GM20431 (cell line): ENCODE results near the gene ADRA1B.

Experiments
- in situ Hi-C: fragments of 300-500 bp; cut with MseI, MboI; formaldehyde crosslinking; loops from one replicate; pipeline ENCODE4 v1.15.0; 2020; ENCODE audit warnings: low sequenced_read_pairs; ENCODE audit not compliant: unreplicated experiment

ADRA1B gene

DNA sequence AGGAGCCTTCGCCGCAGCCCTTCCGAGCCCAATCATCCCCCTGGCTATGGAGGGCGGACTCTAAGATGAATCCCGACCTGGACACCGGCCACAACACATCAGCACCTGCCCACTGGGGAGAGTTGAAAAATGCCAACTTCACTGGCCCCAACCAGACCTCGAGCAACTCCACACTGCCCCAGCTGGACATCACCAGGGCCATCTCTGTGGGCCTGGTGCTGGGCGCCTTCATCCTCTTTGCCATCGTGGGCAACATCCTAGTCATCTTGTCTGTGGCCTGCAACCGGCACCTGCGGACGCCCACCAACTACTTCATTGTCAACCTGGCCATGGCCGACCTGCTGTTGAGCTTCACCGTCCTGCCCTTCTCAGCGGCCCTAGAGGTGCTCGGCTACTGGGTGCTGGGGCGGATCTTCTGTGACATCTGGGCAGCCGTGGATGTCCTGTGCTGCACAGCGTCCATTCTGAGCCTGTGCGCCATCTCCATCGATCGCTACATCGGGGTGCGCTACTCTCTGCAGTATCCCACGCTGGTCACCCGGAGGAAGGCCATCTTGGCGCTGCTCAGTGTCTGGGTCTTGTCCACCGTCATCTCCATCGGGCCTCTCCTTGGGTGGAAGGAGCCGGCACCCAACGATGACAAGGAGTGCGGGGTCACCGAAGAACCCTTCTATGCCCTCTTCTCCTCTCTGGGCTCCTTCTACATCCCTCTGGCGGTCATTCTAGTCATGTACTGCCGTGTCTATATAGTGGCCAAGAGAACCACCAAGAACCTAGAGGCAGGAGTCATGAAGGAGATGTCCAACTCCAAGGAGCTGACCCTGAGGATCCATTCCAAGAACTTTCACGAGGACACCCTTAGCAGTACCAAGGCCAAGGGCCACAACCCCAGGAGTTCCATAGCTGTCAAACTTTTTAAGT, 819 bp downstream of the ADRA1B start:
- in situ Hi-C loops: no loop called here

DNA sequence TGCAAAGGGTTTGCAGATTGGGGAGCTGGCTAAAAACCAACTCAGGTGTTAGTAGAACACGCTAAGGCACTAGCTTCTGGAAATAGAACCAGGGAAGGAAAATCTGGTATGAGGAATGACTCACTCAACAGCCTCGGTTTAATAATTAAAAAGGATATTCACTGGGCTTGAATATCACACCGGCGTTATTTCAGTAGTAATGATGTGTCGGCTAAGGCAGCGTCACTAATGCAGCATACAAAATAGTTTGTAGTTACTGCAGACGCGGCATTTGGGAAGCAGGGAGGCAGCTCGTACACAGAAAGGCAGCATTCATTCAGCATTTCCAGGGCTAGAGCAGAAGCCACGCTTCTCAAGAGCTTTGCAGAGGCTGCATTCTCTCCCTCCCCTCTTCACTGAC, 1.7 kb downstream of the ADRA1B start:
- in situ Hi-C loops: no loop called here

DNA sequence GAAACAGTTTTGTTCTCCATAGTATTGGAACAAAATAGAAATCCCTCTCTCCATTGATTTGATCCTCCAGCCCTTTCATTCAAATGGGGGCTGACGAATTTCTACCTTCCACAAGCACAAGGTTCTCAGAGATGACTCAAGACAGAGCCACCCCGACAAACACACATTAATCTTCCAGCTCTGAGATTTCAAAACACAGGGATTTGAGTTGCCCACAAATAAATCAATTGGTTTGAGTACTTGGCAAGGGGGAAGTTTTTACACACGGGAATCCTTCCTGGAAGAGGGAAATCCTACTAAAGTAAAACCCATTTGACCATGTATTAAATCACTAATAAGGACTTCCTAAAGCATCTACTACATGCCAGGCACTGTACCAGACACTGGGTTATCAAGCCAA, 5.4 kb downstream of the ADRA1B start:
- in situ Hi-C loops: no loop called here

DNA sequence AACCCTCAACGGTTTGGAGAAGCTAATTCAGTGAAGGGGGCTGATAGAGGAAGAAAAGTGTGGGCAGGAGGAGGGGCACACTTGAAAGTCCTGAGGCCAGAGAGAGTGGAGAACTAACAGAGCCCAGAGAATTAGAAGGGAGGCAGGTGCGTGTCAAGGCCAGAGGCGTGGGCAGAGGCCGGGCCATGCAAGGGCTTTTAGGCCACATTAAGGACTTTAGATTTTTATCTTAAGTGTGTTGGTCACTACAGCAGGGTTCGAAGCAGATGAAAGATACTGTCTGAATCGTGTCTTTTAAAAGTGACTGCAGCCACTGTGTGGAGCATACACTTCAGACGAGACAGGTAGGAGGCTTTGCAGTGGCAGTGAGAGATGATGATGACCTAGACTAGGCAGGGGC, 6.7 kb downstream of the ADRA1B start:
- in situ Hi-C loops: no loop called here

DNA sequence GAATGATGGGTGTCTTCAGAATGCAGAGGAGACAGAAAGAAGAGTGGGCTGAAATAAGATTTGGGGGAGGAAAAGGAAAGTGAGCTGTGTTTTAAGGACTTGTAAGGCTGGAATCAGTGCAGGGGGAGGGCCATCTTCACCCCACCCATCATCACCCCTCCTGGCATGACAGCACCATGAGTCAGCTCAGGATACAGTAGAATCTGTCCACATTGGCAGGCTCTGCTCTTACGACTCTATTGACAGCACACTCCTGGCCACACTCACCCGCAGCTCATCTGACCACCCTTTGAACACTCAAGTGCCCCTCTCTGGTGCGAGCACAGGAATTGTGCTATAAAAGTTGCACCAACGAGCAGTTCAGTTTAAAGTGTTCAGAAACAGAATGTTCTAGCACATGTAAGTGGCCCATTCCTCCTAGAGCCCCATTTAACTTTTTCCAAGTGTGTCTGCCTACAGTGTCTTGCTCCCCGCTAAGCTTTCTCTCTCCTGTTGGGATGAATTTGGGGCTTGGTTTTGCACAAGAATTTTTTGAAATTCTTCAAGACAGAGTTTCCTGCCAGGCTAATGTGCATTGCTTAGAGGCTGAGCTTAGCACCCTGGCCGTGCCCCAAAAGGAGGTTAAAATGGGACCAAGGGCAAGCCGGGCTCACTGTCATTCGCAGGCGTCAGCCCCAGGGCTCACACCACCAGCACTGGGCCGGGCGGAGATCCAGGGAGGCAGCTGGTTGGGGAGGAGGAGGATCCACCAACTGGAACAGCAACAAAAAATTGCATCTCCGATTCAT, 12.0 kb downstream of the ADRA1B start:
- in situ Hi-C loops: no loop called here

DNA sequence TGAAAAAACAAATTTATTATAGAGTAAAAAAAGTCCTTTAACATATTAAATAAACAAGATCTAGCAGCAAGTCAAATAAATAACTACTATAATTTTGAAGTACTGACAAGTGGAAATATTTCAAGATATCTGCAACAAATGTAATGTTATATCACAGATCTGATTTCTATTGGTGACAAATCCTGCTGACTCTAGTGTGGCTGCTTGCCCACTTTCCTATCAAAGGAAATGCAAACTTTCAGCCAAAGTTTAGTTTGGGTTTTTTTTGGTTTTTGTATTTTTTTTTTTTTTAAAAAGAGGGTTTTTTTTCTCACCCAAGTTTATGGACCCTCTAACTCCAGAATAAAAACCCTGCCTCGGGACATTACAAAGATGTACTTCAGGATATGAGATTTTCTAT, 12.9 kb downstream of the ADRA1B start:
- in situ Hi-C loops: no loop called here

DNA sequence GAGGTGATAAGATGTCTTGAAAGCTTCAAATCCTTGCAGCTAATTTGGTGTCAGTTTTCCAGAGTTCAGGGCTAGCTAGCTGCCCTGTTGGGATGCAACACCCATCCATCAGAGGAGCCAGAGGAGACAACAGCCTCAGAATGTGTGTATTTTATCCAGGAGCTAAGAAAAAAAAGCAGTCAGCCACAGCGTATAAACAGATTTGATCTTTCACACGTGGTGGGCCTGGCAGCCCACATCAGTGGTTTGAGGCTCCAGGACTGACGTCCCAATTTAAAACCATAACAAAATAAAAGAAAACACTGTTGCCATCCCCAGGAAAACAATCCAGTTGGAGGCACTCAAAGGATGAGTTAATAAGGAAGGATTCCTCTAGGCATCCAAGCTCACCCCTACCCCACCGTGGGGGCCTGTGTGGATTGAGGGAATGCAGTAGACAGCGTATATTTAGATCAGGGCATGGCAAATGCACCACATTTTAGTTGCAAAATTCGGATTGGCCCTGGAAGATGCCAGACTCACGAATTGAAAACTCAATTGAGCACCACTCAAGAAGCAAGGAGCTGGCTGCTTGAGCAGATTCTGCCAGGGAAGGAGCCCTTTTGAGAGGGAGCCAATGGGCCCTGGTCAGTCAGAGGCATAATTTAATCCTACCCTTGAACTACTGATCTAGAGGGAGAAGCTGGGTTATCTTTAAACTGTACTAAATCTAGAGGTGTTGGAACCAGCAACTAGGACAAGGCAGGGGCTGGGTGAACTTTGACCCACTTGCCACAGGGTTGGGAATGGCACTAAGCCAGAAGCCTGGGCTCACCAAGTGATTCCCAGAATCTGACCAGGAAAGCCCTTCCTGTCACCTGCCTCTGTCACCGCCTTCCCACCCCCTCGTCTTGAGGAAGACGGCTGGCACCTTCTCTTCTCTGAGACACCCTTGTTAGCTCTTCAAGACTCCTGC, 17.5 kb downstream of the ADRA1B start:
- in situ Hi-C loops: no loop called here

DNA sequence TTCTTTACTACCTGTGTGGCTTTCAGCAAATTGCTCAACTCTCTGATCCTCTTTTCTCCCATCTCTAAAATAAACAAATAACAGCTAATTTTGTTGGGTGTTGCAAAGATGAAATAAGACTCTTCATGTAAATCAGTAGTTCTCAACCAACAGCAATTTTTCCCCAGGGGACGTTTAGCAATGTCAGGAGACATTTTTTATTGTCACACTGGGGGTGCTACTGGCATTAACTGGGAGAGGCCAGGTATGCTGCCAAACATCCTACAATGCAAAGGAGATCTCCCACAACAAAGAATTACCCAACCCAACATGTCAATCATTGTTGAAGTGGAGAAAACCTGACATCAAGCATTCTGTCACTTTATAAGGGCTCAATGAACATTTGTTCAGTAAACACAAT, 19.7 kb downstream of the ADRA1B start:
- in situ Hi-C loops: no loop called here

DNA sequence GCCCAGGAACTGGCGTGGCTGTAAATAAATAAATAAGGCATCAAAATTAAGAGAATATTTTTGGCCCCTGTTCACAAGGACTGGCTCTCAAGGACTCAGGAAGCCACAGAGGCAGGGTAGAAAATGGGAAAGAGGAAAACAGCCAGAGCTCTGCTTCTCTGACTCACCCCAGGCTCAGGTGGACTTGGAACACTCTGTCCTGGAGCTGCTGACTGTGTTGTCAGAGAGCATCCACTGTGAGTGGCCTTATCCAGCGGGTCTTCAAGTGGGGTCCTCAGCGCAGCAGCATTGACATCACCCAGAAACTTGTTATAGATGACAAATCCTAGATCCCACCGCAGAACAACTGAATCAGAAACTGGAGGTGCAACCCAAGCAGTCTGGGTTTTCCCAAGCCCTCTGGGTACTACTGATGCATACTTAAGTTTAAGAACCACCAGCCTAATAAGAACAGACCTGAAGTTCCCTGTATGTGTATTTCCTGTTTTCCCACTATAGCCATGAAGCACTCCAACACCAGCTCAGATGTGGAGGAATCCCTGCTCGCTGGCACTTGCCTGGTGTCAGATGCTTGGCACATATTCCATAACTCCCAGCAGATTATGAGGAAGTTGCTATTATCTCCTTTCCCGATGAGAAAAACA, 20.5 kb downstream of the ADRA1B start:
- in situ Hi-C loops: no loop called here

DNA sequence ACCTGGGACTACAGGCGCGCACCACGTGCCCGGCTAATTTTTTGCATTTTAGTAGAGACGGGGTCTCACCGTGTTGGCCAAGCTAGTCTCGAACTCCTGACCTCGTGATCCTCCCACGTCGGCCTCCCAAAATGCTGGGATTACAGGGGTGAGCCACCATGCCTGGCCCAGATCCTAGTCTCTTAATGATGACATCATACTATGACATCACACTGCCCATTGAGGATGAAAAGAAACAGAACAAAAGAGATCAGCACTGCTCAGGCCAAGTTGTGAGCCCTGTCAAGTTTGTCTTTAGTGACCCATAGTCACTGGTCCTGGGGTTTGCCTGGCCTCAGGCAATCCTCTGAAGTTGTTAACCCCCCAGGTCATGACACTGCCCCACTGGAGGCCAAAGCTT, 21.3 kb downstream of the ADRA1B start:
- in situ Hi-C loops: no loop called here

DNA sequence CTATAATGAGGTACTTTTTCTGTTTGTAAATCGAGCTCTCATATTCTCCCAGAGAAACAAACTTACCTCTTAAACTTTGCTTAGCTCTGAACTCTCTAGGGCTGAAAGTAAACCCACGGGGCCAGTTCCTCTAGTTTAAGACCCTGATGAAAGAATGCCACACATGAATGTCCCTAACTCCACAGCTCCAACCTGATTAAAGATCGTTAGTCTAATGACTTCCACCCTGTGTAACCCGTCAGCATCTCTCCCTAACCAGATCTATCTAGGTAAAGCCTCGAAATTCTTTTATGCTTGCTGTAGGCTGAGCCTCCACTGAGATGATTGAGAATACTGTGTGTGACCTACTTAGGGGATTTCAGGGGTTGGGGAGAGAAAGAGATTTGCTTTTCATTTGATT, 27.0 kb downstream of the ADRA1B start:
- in situ Hi-C loops: no loop called here

DNA sequence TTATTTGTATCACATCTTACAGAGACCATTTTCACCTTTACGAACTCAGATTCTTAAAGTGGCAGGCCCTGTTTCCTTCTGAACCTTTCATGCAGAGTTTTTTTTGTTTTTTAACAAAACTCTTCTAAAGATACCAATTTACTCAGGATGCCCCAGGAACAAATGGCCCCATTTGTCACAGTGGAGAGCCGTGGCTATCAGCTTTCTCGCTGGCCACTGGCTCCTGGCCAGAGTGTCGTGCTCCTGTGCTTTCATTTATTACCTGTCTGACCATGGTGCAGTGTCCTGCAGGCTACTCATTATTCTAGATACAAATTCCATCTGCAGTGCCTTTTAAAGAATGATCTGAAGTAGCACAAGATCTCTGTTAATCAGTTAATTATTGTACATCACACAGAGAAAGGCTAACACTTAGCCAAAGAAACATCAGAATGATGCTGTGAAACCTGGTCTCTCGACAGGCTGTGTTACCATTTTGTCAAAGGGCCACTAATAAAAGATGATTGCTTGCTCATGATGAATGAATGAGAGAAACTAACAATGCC, 27.8 kb downstream of the ADRA1B start:
- in situ Hi-C loops: no loop called here

DNA sequence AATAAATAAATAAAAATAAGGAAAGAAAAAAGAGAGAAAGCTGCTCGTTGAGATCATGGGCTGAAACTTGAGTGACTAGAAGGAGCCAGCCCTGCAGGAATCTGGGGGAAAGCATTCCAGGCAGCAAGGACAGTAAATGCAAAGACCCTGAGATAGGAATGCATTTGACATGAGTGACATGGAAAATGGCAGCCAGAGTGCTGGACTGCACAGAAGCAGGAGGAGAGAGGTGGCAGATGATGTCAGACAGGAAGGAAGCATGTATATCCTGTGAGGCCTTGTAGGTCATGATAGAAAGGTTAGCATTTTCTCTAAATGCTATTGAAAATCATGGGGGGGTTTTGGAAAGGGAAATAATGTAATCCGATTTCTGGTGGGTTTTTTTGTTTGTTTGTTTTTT, 29.1 kb downstream of the ADRA1B start:
- in situ Hi-C loops: no loop called here

DNA sequence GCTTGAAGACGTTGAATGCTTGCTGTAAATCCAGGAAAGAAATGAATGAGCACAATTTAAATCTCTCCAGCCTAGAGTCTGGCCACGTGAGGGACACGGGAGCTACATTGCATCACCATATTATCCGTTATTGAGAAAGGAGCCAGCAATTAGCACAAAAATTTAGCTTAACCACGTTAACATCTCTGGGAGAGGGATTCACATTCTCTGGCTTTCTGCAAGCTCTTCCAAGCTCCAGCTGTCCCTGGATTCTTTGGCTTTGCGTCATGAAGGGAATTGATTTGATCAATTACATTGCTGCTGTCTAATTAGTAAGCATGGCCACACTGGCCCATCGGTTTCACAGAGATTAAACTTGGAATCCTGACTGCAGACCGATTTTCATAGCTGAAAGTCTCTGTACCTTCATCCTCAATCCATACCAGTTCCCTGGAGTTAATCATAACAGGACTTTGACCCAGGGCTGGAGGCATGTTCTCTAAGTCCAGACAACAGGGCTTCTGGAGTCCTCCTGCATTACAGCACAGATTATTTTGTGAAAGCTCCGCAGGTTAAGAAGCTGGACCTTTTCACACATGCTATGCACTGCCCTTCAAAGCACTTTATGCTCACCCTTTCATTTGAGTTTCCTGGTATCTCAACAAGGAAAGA, 31.6 kb downstream of the ADRA1B start:
- in situ Hi-C loops: no loop called here

DNA sequence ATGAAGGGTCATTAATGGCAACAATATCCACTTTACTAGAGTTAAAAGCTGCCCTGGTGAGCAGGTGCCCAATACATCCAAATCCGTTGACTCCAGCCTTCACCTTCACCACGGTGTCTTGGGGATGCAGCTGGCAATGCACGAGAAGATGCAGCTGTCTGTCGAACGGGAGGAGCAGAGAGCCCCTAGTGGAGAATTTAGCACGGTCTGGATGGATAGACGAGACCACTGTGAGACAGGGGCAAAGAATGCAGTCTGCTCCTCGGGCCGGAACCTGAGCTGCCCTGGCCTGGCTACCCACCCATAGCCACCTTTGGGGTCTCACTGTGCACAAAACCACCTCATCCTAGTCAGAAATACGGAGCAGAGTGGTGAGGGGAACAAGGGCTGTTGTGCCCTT, 35.1 kb downstream of the ADRA1B start:
- in situ Hi-C loops: no loop called here

DNA sequence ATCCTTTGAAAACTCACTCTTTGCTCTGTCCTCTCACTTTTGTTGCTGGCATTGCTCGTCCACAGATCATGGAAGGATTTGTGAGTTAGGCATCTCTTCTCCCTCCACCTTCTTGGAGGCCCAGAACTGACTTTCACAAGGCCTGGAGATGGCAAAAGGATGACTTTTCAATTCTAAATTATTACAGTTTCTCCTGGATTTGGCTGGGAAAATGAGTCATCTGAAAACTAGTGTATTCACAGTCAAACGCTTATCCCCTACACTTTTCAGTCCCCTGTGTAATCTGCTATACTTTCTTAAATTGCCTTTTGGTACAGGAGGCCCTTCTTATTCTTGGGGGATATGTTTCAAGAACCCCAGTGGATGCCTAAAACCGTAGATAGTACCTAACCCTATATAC, 35.6 kb downstream of the ADRA1B start:
- in situ Hi-C loops: no loop called here

DNA sequence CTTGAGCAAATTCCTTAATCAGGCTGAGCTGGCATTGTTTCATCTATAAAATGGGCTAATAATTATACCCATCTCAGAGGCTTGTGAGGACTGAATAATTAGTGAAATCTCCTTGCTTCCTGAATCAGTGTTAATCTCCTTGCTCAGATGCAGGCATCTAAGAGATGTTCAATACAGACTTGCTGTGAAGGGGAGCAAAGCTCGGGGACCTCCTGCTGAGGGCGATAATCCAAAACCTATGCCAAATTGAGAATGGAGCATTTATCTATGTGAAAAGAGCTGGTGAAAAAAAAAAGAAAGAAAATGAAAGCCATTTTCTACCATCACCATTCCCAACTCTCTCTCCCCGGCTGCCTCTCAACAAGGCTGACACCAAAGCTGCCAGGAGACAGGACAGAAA, 37.3 kb downstream of the ADRA1B start:
- in situ Hi-C loops: no loop called here

DNA sequence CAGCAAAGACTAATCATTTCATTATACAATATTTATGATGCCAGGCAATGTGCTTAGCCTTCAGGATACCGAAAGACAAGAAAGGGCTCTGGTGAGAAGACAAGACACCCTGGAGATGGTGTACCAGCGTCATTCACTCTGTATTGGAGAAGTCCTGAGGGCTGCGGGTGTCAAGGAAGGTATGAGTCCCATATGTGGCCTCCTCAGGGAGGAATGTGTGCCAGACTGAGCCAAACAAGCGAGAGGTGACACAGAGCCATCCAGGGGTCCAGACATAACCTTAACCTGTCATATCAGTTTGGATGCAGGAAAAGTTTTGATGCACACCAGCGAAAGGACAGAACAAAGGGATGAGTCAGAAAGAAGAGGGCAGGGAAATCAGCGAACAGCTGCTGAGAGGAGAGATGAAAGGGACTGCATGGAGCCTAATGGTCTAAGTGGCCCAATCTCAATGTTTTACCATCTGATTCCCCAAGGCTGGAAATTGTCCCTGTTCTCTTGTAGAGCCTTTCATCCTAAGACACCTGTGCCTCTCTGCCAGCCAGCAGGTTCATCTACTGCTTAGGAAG, 38.9 kb downstream of the ADRA1B start:
- in situ Hi-C loops: no loop called here

DNA sequence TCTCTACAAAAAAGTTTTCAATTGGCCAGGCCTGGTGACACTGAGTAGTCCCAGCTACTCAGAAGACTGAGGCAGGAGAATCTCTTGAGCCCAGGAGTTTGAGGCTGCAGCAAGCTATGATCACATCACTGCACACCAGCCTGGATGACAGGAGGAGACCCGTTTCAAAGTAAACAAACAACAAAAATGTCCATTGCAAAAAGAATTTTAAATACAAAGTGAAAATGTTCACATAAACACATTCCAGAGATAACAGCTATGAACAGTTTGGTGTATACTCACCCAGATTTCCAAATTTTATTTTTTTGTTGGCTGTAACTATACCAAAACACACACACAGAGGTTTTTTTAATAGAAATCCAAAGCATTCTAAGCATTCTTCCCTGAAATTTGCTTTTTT, 39.8 kb downstream of the ADRA1B start:
- in situ Hi-C loops: no loop called here
